H54 (cell line): ENCODE results near the gene CD1B.
"Not testable (repeated sequence)": the region's sequence is repeated elsewhere in the genome, so short reads cannot be mapped to it uniquely, and the experiment has no call there.

ENCODE experiments used
- DNase-seq: peaks from one replicate; pipeline ENCODE4 v3.0.0; 2011; ENCODE audit warnings: low spot score, mixed read lengths; ENCODE audit not compliant: insufficient read length
- FAIRE-seq: peaks from 3 replicates; lab custom pipeline; 2011; peaks lifted over from hg19 to GRCh38; lab: Jason Lieb, UNC
- POLR2A ChIP-seq: IDR thresholded peaks from 2 replicates; pipeline ENCODE4 v1.6.1; 2011; ENCODE audit warnings: low read depth, mild to moderate bottlenecking, low read length

Gene CD1B

DNA sequence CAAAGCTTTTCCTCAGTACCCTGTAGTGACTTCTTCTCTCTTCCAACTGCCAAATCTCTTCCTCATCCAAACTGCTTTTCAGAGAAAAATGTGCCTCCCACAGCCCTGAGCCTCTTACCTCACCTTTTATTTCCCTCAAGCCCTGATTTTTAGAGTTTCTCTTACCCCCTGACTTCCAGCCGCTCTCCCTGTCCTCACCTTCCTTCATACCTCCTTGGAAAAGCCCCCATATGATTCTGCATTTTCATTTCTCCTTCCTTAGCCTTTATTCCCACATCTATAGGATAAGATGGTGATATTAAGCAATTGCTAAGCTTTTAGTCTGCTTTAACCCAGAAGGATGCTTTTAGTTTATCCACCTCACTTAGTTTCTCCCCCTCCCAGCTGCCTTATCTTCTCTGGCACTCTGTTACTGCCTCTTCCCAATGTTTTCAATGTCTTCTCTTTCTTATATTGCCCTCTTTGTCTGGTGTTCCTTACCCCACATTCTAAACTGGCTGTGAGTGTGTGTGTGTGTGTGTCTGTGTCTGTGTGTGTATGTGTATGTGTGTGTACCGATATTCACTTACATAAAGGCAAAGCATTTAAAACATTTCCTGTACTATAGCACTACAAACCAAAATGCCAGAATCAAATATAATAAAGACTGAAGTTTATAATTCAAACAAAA lies at the start of gene CD1B:
Gene CD1B (minus strand): TSS at position 51 of the 670 bp plus-strand sequence. CDS start 108 bp downstream, outside the sequence.
- DNase-seq (no peak), FAIRE-seq (no peak)
- no peak for TF ChIP-seq POLR2A

DNA sequence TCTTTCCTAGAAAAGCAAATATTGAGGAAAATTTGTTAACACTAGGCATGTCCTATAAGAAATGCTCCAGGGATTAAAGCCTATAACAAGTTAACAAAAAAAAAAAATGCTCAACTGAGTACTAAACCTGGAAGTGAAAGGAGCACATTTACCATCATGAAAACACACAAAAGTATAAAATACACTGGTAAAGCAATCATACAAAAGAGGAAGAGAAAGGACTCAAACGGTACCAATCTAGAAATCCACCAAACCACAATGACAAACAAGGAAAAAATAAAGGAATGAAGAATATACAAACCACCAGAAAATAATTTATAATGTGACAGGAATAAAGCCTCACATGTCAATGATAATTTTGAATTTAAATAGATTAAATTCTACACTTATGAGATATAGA lies 43.5 kb upstream of the CD1B start:
- FAIRE-seq: no peak
- DNase-seq: no peak
- no peak for TF ChIP-seq POLR2A

DNA sequence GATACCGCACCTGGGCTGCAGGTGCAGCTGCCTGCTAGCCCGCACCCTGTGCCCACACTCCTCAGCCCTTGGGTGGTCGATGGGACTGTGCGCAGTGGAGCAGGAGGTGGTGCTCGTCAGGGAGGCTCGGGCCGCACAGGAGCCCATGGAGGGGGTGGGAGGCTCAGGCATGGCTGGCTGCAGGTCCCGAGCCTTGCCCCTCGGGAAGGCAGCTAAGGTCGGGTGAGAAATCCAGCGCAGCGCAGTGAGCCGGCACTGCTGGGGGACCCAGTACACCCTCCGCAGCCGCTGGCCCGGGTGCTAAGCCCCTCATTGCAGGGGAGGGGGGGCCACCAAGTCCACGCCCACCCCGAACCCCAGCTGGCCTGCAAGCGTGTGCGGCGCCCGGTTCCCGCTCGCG lies 42.8 kb upstream of the CD1B start:
- DNase-seq, FAIRE-seq: not testable (repeated sequence)

DNA sequence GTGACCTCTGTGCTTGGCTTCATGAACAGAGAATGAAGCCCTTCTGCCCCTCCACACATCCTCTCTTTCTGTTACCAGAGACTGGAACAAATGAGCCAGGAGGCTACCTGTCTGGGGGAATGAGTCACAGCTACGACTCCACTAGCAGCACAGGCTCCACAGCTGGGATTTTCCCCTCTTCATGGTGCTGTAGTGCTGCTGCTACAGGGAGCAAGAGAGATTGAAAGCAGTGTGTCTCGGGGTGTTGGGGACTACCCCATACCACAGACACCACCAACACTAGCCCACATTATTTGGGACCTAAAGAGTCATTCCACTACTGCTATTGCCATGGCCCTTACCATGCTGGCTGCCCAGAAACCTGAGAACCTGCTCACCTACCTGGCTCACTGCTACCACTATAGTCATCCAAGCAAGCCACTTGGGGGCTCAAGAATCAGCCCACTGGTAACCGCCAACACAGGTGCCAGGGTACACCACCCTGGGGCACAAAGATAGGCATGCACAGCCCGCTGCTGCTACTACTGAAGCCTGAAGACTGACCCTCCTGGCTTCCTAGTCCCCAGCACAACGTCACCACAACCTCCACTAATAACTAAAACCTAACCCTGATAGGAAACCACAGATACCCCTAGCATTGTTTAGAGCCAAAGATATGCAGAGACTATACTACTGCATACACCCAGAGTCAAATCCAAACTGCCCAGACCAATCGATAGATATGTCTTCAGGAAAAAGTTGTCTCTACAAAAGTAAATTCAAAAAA lies 40.0 kb upstream of the CD1B start:
- no peak for DNase-seq
- no peak for FAIRE-seq
- no peak for TF ChIP-seq POLR2A

DNA sequence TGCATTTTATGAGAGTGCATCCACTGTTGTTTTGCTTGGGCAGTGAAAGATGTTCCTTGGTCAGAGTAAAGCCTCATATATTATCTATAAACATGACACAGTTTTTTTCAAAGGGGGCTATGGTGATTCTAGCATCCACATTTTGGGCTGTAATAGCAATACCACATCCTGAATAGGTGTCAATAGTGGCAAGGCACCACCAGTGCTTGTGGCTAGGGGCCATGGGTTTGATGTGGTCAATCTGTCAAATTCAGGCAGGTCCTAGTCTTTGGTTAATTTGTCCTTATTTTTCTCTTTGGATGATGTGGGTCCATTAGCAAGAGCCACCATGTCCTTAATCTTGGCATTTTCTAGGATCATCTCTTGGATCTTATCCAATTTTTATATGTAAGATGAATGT lies 35.5 kb upstream of the CD1B start:
- DNase-seq (no peak), FAIRE-seq (no peak)
- no peak for TF ChIP-seq POLR2A

DNA sequence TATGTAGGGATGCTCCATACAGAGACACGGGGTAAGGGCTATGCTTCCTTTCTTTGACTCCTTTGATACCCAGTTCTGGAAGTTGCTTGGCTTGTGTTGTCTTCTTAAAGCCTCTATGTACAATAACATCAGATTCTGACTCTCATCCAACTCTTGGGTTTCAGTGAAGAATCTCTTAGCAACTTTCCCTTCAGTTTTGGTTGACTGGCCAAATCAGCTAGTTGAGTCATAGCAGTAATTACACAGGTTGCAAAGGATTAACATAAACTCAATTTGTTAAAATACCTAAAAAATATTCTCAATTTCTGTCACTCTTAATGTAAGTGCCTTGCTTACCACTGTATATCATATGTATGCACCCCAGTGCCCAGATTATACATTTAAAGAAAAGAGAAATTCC lies 31.6 kb upstream of the CD1B start:
- FAIRE-seq (no peak), DNase-seq (no peak)

GRCh38 chr1:158362482-158362881 lies 31.2 kb upstream of the CD1B start:
- TF ChIP-seq POLR2A: no peak
- DNase-seq (no peak), FAIRE-seq (no peak)

More for the DNA sequence above, 31.6 kb upstream of the CD1B start:
- TF ChIP-seq POLR2A: no peak

- no peak for DNase-seq
- FAIRE-seq: no peak
- TF ChIP-seq POLR2A: no peak
Measured at GRCh38 chr1:158357441-158357840, 26.1 kb upstream of the CD1B start.

DNA sequence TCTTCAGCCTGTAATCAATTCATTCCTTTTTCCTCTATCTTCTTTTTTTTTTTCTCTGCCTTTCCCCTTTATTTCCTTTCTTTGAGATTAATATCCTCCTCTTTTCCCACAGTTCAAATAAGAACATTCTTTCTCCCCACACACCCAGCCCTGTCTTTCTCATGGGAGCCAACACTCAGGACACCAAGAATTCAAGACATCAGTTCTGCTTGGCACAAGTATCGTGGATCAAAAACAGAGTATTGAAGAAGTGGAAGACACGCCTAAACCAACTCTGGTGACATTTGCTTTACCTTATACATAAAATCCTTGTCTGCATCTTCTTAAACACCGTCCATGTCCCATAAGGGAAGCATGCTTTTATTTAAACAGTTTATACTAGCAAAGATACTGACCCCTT lies 25.3 kb upstream of the CD1B start:
- DNase-seq: no peak
- no peak for TF ChIP-seq POLR2A
- FAIRE-seq: no peak

DNA sequence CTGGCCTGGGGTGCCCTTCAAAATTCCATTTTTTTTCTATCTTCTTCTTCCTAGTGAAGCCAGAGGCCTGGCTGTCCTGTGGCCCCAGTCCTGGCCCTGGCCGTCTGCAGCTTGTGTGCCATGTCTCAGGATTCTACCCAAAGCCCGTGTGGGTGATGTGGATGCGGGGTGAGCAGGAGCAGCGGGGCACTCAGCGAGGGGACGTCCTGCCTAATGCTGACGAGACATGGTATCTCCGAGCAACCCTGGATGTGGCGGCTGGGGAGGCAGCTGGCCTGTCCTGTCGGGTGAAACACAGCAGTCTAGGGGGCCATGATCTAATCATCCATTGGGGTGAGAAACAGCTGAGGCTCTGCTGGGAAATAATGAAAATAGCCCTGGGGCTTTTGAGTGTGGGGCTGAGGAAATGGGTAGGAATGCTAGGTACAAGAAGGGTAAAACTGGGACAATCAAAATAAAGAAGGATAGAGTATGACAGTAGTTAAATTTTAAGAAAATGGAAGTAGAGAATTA lies 24.5 kb upstream of the CD1B start:
- no peak for TF ChIP-seq POLR2A
- DNase-seq: no peak
- FAIRE-seq: no peak

GRCh38 chr1:158354255-158354654 lies 22.9 kb upstream of the CD1B start:
- FAIRE-seq (no peak), DNase-seq (no peak)
- TF ChIP-seq POLR2A: no peak

DNA sequence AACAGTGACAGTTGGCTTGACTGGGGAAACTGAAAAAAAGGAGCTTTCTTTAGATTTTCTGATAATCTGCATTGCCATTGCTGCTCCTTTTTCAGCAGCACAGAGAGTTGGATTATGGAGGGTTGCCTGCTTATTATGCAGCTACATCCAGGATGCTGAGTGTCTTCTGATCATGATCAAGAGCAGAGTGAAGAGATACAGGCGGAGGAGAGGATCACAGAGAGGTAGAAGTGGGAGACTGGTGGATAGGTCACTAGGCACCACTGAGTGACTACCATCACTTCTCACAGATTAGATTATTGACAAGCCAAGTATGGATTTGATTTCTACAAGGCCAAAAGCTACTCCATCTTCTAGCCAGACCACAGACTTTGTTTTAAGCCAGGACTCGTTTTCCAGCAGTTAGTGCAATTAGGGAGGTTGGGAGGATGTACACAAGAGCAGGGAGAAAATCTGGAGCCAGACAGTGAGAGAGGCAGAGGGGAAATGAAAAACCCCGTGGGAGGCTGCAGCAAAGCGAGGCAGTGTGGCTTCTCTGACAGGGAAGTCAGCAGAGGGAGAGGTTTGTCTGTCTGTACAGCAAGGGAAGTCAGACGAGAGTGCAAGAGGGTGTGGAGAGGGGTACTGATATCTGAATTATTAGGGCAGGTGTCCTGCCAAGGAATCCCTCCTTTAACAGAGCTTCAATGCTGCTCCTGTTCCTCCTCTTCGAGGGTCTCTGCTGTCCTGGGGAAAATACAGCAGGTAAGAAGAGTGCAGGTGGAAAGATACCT lies 22.2 kb upstream of the CD1B start, which contains the start of gene CD1E:
Gene CD1E (plus strand): TSS at position 592 of the 773 bp plus-strand sequence. CDS start 95 bp downstream, at position 687.
- TF ChIP-seq POLR2A: no peak
- no peak for DNase-seq
- FAIRE-seq: no peak

DNA sequence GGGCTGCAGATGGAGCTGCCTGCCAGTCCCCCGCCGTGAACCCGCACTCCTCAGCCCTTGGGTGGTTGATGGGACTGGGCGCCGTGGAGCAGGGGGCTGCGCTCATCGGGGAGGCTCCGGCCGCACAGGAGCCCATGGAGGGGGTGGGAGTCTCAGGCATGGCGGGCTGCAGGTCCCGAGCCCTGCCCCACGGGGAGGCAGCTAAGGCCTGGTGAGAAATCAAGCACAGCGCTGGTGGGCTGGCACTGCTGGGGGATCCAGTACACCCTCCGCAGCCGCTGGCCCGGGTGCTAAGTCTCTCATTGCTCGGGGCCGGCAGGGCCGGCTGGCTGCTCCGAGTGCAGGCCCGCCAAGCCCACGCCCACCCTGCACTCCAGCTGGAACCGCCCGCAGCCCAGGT lies 17.6 kb upstream of the CD1B start:
- not testable (repeated sequence) for DNase-seq, FAIRE-seq

- DNase-seq, FAIRE-seq: not testable (repeated sequence)
Measured at GRCh38 chr1:158336413-158336812, 5.1 kb upstream of the CD1B start.
